SK-N-MC (cell line): Measurements from ENCODE around the gene BRD3.

Experiments used
- EZH2 ChIP-seq: fragments of 200-600 bp; sonication (generic); IDR thresholded peaks from one replicate; pipeline ENCODE4 v1.6.1; 2017; ENCODE audit warnings: antibody characterized with exemption
- FOXP2 ChIP-seq: optimal IDR thresholded peaks from 2 replicates; pipeline ENCODE3; 2011; ENCODE audit warnings: mild to moderate bottlenecking, moderate library complexity; ENCODE audit not compliant: insufficient read depth; ENCODE audit errors: extremely low read length, control extremely low read depth
- POLR2AphosphoS5 ChIP-seq: IDR thresholded peaks from 2 replicates; pipeline ENCODE4 v1.6.1; 2012; ENCODE audit warnings: mild to moderate bottlenecking, low read depth, low read length, borderline replicate concordance

DNA sequence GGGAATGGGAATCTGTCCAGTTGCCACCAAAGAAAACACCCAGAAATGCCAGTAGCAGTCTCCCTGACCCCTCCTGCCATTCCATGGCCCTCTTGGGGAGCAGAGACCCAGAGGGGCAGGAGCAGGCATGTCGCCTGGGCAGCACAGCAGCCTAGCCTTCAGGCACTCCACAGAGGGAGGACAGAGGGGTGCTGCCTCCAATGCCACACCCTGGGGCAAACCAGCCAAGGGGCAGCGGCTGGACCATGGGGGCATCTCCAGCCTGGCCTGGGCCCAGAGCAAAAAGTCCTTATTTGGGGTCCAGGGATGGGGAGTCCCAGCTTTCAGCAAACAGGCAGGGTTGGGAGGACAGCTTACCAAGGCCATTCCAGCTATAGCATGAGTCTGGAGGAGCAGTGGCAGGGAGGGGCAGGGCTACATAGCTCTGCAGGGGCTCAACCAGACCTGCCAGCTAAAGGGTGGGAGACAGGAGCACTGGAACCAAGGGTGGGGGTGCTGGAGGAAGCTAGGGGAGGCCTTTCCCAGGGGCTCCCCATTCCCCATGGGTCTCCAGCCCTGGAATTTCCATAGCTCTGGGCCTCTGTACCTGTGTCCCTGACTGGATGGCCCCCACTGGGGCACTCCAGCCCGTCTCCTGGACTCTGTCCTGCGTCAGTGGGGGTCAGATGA, 6.7 kb downstream of the BRD3 start:
- TF ChIP-seq EZH2: no peak
- no peak for TF ChIP-seq POLR2AphosphoS5
- no peak for TF ChIP-seq FOXP2
